OCI-LY3 (cell line): ENCODE data around the gene TIMD4.

Experiments used
- H2AFZ ChIP-seq: fragments of 200-600, 300-600 bp; shearing (Covaris generic); 2 replicates; pipeline ENCODE4 v1.6.0; 2014; ENCODE audit warnings: antibody characterized with exemption, low read depth, low read length
- H3K27ac ChIP-seq: fragments of 200-600, 300-600 bp; sonication (generic); 2 replicates; pipeline ENCODE4 v1.5.1; 2014; ENCODE audit warnings: mild to moderate bottlenecking, low read length, moderate library complexity, mixed read lengths
- H3K27me3 ChIP-seq: fragments of 200-600, 300-600 bp; sonication (generic); 2 replicates; pipeline ENCODE4 v1.6.1; 2014; ENCODE audit warnings: low read depth, low read length, mixed read lengths
- H3K36me3 ChIP-seq: fragments of 200-600, 300-600 bp; sonication (generic); replicated peaks from 2 replicates; pipeline ENCODE3; 2014; ENCODE audit warnings: low read depth, low read length, mixed read lengths
- H3K4me1 ChIP-seq: fragments of 300-600, 200-600 bp; sonication (generic); 2 replicates; pipeline ENCODE4 v1.6.1; 2014; ENCODE audit warnings: low read length, mixed read lengths
- H3K4me2 ChIP-seq: fragments of 200-600, 300-600 bp; sonication (generic); 2 replicates; pipeline ENCODE4 v1.6.1; 2014; ENCODE audit warnings: low read length, mixed read lengths
- H3K4me3 ChIP-seq: fragments of 300-600, 200-600 bp; sonication (generic); 2 replicates; pipeline ENCODE4 v1.5.1; 2014; ENCODE audit warnings: antibody characterized with exemption, mild to moderate bottlenecking, low read length, moderate library complexity
- H3K79me2 ChIP-seq: fragments of 300-600, 200-600 bp; shearing (Covaris generic); 2 replicates; pipeline ENCODE4 v1.6.1; 2014; ENCODE audit warnings: mild to moderate bottlenecking, low read length, mixed read lengths
- H3K9ac ChIP-seq: fragments of 300-600, 200-600 bp; shearing (Covaris generic); 2 replicates; pipeline ENCODE4 v1.6.0; 2014; ENCODE audit warnings: mild to moderate bottlenecking, low read length, moderate library complexity
- H3K9me3 ChIP-seq: fragments of 200-600, 300-600 bp; shearing (Covaris generic); 2 replicates; pipeline ENCODE4 v1.6.1; 2014; ENCODE audit warnings: low read length, mixed read lengths; ENCODE audit not compliant: insufficient read depth
- H4K20me1 ChIP-seq: fragments of 200-600, 300-600 bp; sonication (generic); 2 replicates; pipeline ENCODE4 v1.6.1; 2016; ENCODE audit warnings: low read length, mixed read lengths; ENCODE audit not compliant: insufficient read depth
- CTCF ChIP-seq: fragments of 200-600, 300-600 bp; sonication (generic); IDR thresholded peaks from 2 replicates; pipeline ENCODE4 v1.5.1; 2014; ENCODE audit warnings: antibody characterized with exemption, low read length, low read depth
- EZH2phosphoT487 ChIP-seq: fragments of 200-600 bp; shearing (Covaris generic); IDR thresholded peaks from 2 replicates; pipeline ENCODE4 v1.6.1; 2018; ENCODE audit warnings: antibody characterized with exemption, mixed run types, low read depth

Gene TIMD4

GRCh38 chr5:156922207-156922792 lies 40.7 kb downstream of the TIMD4 start:
- no peak overlapping the region for H3K4me2 ChIP-seq
- no peak overlapping the region for H3K9ac ChIP-seq
- H4K20me1 ChIP-seq: no peaks in the 10 kb centered on the region
- no peaks in the 10 kb centered on the region for H3K9me3 ChIP-seq
- H3K4me1 ChIP-seq: peaks cover 27% of the 10 kb centered on the region
- no peaks in the 10 kb centered on the region for H3K79me2 ChIP-seq
- no peak overlapping the region for H2AFZ ChIP-seq
- no peak for TF ChIP-seq EZH2phosphoT487
- no peak for TF ChIP-seq CTCF
- no peaks in the 10 kb centered on the region for H3K36me3 ChIP-seq
- no peaks in the 10 kb centered on the region for H3K27me3 ChIP-seq
- no peak overlapping the region for H3K27ac ChIP-seq
- no peak overlapping the region for H3K4me3 ChIP-seq

GRCh38 chr5:156920861-156921431 lies 42.1 kb downstream of the TIMD4 start:
- no peak overlapping the region for H3K4me3 ChIP-seq
- H3K27me3 ChIP-seq: no peaks in the 10 kb centered on the region
- H3K36me3 ChIP-seq: no peaks in the 10 kb centered on the region
- peak overlapping the region; percentile 45 for H3K4me2 ChIP-seq
- TF ChIP-seq EZH2phosphoT487: no peak
- no peak for TF ChIP-seq CTCF
- H4K20me1 ChIP-seq: no peaks in the 10 kb centered on the region
- no peaks in the 10 kb centered on the region for H3K9me3 ChIP-seq
- peaks cover 27% of the 10 kb centered on the region for H3K4me1 ChIP-seq
- no peak overlapping the region for H2AFZ ChIP-seq
- no peaks in the 10 kb centered on the region for H3K79me2 ChIP-seq
- no peak overlapping the region for H3K9ac ChIP-seq
- no peak overlapping the region for H3K27ac ChIP-seq

- TF ChIP-seq CTCF (no peak), EZH2phosphoT487 (no peak)
- Histone ChIP-seq H3K4me2 (peak overlapping the region; percentile 45), H4K20me1 (no peaks in the 10 kb centered on the region), H3K9ac (no peak overlapping the region), H3K27ac (no peak overlapping the region), H3K36me3 (no peaks in the 10 kb centered on the region), H3K27me3 (no peaks in the 10 kb centered on the region), H3K4me3 (peak overlapping the region; percentile 22; the same call in 1 of the 2 replicates), H2AFZ (no peak overlapping the region; the same call in 1 of the 2 replicates), H3K79me2 (no peaks in the 10 kb centered on the region), H3K9me3 (no peaks in the 10 kb centered on the region), H3K4me1 (peaks cover 27% of the 10 kb centered on the region)
Measured at GRCh38 chr5:156920042-156920860, 42.8 kb downstream of the TIMD4 start.

- Histone ChIP-seq H3K27me3 (no peaks in the 10 kb centered on the region), H3K79me2 (no peaks in the 10 kb centered on the region), H3K9me3 (no peaks in the 10 kb centered on the region), H3K36me3 (no peaks in the 10 kb centered on the region), H3K4me1 (peaks cover 40% of the 10 kb centered on the region), H3K4me3 (no peak overlapping the region), H3K4me2 (no peak overlapping the region), H3K27ac (no peak overlapping the region), H2AFZ (no peak overlapping the region), H4K20me1 (no peaks in the 10 kb centered on the region), H3K9ac (no peak overlapping the region)
- no peak for TF ChIP-seq CTCF
- TF ChIP-seq EZH2phosphoT487: no peak
Measured at GRCh38 chr5:156918311-156918845, 44.6 kb downstream of the TIMD4 start.
